Renal cortex interstitium (tissue), 11 donors: ENCODE results near the gene KIAA2012. TPM values are rescaled to one million over a fixed set of nuclear protein-coding genes. Genes with fewer than 3 reads are reported as not detected.

ENCODE experiments used
- DNase-seq, 11 donors: peaks; one replicate each; pipeline ENCODE4 v3.0.0-alpha.2; 2013; ENCODE audit warnings: low read depth in 9 of 11, low spot score in 4 of 11; ENCODE audit errors: extremely low read depth in 1 of 11
- polyA plus RNA-seq, 3 donors: library from polyadenylated mRNA; unstranded; fragments of 120-200 nt; gene quantifications; one replicate each; pipeline ENCODE4 v1.2.1, GENCODE V29; 2013; ENCODE audit not compliant: insufficient read length in 3 of 3

KIAA2012 gene
- polyA plus RNA-seq, 3 donors, result 0.06 to 0.11 (median 0.10) TPM

GRCh38 chr2:202108345-202108744 is 35.3 kb downstream of the KIAA2012 start:
- DNase-seq, result no peak

GRCh38 chr2:202109139-202109736 is 36.2 kb downstream of the KIAA2012 start:
- no peak for DNase-seq

- DNase-seq, result no peak
Measured at GRCh38 chr2:202109737-202110184, 36.7 kb downstream of the KIAA2012 start.

- DNase-seq, result no peak
Measured at GRCh38 chr2:202110491-202110890, 37.4 kb downstream of the KIAA2012 start.

GRCh38 chr2:202112041-202112440 is 39.0 kb downstream of the KIAA2012 start:
- DNase-seq, result no peak

DNA sequence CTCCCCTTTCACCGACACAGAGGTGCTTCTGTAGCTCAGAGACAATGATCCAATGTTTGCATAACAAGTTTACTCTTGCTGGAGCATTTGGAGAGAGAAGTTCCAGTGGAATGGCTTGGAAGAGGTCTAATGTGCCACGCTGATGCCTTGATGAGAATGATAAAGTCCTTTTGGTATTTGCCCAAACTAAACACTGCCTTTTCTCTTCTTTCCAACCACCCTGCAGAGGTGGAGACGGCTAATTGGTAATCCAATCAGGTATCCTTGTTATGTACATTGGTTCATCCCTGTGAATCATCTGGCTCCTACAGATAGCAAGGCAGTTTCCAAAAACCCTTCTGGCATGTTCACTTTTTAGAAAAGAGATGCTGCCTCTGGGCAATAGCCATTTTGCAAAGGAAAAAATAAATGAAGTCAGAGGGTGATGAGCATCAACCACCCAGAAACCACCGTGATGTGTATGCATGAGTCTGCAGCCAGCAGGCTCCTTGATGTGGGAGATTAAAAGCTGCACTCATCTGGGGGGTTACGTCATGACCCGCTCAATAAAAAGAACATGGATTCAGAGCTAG is 40.6 kb downstream of the KIAA2012 start:
- DNase-seq, result no peak

GRCh38 chr2:202114291-202114690 is 41.2 kb downstream of the KIAA2012 start:
- DNase-seq, result no peak

GRCh38 chr2:202114795-202115194 is 41.7 kb downstream of the KIAA2012 start:
- DNase-seq, result no peak

GRCh38 chr2:202115479-202115971 is 42.5 kb downstream of the KIAA2012 start:
- DNase-seq, result peak in 1 of 11 donors; percentile 36

DNA sequence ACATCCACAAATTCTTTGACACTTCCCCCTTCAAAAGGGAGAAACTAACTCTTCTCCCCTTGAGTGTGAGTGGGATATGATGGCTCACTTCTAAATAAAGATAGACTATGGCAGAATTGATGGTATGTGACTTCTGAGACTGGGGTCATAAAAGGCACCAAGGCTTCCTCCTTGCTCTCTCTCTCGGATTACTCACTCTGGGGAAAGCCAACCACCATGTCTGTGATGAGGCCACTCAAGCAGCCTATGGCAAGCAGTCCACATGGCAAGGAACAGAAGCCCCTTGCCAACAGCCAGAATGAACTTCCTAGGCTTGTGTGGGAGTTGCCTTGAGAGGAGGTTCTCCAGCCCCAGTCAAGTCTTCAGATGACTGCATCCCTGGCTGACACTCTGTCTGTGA is 43.6 kb downstream of the KIAA2012 start:
- DNase-seq, result no peak

- DNase-seq, result no peak
Measured at GRCh38 chr2:202118168-202118567, 45.1 kb downstream of the KIAA2012 start.

GRCh38 chr2:202120828-202121227 is 47.8 kb downstream of the KIAA2012 start:
- no peak for DNase-seq

GRCh38 chr2:202121532-202122162 is 48.6 kb downstream of the KIAA2012 start:
- no peak for DNase-seq

- no peak for DNase-seq
Measured at GRCh38 chr2:202122163-202122540, 49.1 kb downstream of the KIAA2012 start.

GRCh38 chr2:202122980-202123720 is 50.1 kb downstream of the KIAA2012 start:
- DNase-seq, result no peak

DNA sequence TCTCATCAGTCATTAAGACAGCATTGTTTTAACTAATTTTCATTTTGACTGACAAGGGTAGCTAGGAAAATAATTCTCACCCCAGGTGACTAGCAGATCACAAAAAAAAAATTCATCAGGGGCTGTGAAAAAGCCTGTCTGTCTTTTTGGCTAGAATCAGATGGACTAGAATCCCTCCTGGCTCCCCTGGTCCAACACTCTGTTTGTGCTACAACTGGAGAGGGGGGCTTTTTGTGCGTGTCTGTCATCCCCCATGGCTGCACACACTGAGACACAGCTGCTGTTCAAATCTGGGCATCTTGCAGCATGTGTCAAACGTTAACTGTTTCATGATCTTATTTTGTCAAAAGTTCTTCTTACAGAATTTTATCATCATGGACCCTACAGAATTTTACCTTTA is 51.2 kb downstream of the KIAA2012 start:
- DNase-seq, result no peak

DNA sequence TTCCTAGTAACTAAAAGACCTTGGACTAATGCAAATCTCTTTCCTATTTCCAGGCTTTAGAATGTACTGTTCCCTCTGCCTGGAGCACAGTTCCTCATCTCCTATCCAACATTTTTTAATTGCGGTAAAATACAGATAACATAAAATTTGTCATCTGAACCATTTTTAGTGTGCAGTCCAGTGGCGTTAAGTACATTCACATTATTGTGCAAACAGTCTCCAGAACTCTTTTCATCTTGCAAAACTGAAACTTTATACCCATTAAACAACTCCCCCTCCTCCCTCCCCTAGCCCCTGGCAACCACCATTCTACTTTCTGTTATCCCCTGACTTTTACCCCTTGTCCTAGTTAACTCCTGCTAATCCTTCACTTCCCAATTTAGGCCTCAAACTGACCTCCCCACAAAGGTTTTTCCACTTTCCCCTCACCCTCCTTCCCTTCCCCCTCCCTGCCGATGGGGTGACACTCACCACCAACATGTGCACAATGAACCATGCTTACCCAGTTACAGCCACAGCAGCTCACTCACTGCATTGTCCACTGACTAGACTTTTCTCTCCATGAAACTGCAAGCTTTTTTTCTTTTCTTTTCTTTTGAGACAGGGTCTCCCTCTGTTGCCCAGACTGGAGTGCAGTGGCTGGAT is 54.8 kb downstream of the KIAA2012 start:
- no peak for DNase-seq

GRCh38 chr2:202129841-202130240 is 56.8 kb downstream of the KIAA2012 start:
- no peak for DNase-seq

GRCh38 chr2:202133200-202133908 is 60.3 kb downstream of the KIAA2012 start:
- DNase-seq, result peak in 3 of 11 donors; percentile 51 to 58 (median 56)
